Lower leg skin (tissue), 3 donors: ENCODE results near the gene IL17RA.

ENCODE experiments used
- CTCF ChIP-seq, 3 donors: fragments of 450-650 bp; IDR thresholded peaks; one replicate each; pipeline ENCODE4 v1.5.1; 2016; ENCODE audit warnings: antibody characterized with exemption in 3 of 3, mild to moderate bottlenecking in 3 of 3, moderate library complexity in 2 of 3
- POLR2A ChIP-seq, 2 donors: fragments of 450-650 bp; IDR thresholded peaks; one replicate each; pipeline ENCODE4 v1.6.1; 2016 to 2017; ENCODE audit warnings: antibody characterized with exemption in 2 of 2, mild to moderate bottlenecking in 1 of 2, moderate library complexity in 1 of 2

GRCh38 chr22:17100621-17101020, 15.8 kb downstream of the IL17RA start:
- no peak for TF ChIP-seq POLR2A (IDR thresholded peaks at IDR 0.05)
- no peak for TF ChIP-seq CTCF (IDR thresholded peaks at IDR 0.05)
